ENCODE data around the gene APLNR. TPM values are rescaled to one million over a fixed set of nuclear protein-coding genes. Genes with fewer than 3 reads are reported as not detected.
A peak's percentile ranks its signal among the peaks of the same experiment; 100 is the strongest.

Gene APLNR
- total RNA-seq, 6 experiments from 2014 or later = 1.1 to 3.6 (median 2.1) TPM

DNA sequence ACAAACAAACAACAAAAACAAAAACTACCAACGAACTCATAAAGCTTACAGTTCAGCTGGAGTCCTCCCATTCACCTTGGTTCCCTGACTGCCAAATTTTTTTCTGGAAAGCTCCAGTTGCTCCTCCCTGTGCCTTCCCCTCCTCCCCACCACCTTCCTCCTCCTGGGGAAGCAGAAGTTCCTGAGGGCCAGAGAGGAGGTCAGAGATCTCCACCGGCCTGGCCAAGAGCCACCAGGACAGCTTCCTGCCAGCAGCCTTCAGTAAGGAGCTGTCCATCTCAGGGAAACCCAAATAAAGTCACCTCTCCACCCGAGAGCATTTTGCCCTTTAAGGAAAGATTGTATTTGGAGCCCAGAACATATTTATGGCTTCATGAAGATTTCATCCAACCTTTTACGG lies 20.0 kb downstream of the APLNR start:
- DNase-seq = peak in 1 of 3 donors; percentile 40
- H3K27ac ChIP-seq = no peak overlapping the region
- no peaks in the 10 kb centered on the region for H3K36me3 ChIP-seq
- H3K4me1 ChIP-seq = peaks cover 0 to 7% (median 1%) of the 10 kb centered on the region in 4 donors
- no peak overlapping the region for H3K4me3 ChIP-seq
- H3K9me3 ChIP-seq = no peaks in the 10 kb centered on the region
- peak; percentile 40 to 70 (median 54) for ATAC-seq
- WGBS (ENCODE audit: insufficient coverage, low coverage, low lambda C conversion rate, missing lambda C conversion rate) = 32% methylated on average over 3 of the region's 4 CpGs
- H3K27me3 ChIP-seq = no peaks in the 10 kb centered on the region
- intact Hi-C loops (cut with DNase I) = no loop called here
- TF ChIP-seq CTCF (IDR thresholded peaks at IDR 0.05) (no peak), POLR2A (IDR thresholded peaks at IDR 0.05) (no peak)

- Histone ChIP-seq H3K4me1 (peaks cover 0 to 7% (median 1%) of the 10 kb centered on the region in 4 donors), H3K27ac (no peak overlapping the region), H3K27me3 (no peaks in the 10 kb centered on the region), H3K9me3 (no peaks in the 10 kb centered on the region), H3K4me3 (no peak overlapping the region), H3K36me3 (no peaks in the 10 kb centered on the region)
- DNase-seq (no peak), ATAC-seq (no peak)
- 54% methylated on average over 4 of the region's 4 CpGs for WGBS (ENCODE audit: insufficient coverage, low coverage, low lambda C conversion rate, missing lambda C conversion rate)
- TF ChIP-seq CTCF (IDR thresholded peaks at IDR 0.05) (no peak), POLR2A (IDR thresholded peaks at IDR 0.05) (no peak)
- intact Hi-C loops (cut with DNase I) = no loop called here
Observed at GRCh38 chr11:57216463-57216862, 20.6 kb downstream of the APLNR start.

DNA sequence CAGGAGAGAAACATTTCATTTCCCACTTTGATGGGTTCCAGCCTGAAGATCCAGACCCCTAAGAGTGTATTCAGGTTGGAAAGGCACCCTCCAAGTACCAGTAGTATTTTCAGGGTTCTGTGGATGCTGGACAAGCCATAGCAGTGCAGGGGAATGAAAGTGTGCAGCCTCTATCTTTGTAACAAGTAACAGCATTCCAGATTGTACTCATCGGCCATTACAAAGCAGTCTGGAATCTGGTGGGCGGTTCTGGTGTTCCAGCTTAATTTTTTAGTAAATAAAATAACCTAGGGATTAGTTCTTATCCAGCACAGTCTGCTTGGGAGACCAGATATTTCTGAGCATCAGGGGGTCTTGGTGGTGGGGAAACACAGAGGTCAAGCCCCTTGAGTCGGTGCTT lies 22.6 kb downstream of the APLNR start:
- WGBS (ENCODE audit: insufficient coverage, low coverage, low lambda C conversion rate, missing lambda C conversion rate) = 59% methylated on average over 3 of the region's 3 CpGs
- Histone ChIP-seq H3K27ac (no peak overlapping the region), H3K4me1 (peaks cover 0 to 7% (median 1%) of the 10 kb centered on the region in 4 donors), H3K36me3 (no peaks in the 10 kb centered on the region), H3K27me3 (no peaks in the 10 kb centered on the region), H3K9me3 (no peaks in the 10 kb centered on the region), H3K4me3 (no peak overlapping the region)
- DNase-seq = no peak
- ATAC-seq = peak in 1 of 4 donors; percentile 24
- intact Hi-C loops (cut with DNase I) = no loop called here
- TF ChIP-seq POLR2A (IDR thresholded peaks at IDR 0.05) (no peak), CTCF (IDR thresholded peaks at IDR 0.05) (no peak)

DNA sequence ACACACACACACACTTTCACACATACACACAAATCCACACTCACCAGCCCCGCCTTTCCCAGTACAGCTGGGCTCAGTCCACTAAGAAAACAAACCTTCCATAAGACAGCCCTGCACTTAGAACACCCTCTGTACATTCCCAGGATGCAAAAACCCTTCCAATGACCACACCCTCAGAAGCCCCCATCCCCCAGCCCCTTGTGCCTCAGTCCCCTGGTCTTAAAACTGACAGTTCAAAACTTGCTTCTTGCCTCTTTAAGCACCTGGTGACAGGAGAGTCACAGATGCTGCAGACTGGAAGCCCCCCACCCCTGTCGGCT lies 23.0 kb downstream of the APLNR start:
- Histone ChIP-seq H3K4me3 (no peak overlapping the region), H3K27ac (no peak overlapping the region), H3K36me3 (no peaks in the 10 kb centered on the region), H3K4me1 (peaks cover 0 to 4% (median 0%) of the 10 kb centered on the region in 4 donors), H3K27me3 (no peaks in the 10 kb centered on the region), H3K9me3 (no peaks in the 10 kb centered on the region)
- no peak for DNase-seq
- WGBS (ENCODE audit: insufficient coverage, low coverage, low lambda C conversion rate, missing lambda C conversion rate) = 57% methylated on average over 1 of the region's 2 CpGs
- intact Hi-C loops (cut with DNase I) = no loop called here
- TF ChIP-seq POLR2A (IDR thresholded peaks at IDR 0.05) (no peak), CTCF (IDR thresholded peaks at IDR 0.05) (no peak)
- no peak for ATAC-seq

Data from right lobe of liver (tissue), 6 donors.